ENCODE results near the gene RHOA. TPM values are rescaled to one million over a fixed set of nuclear protein-coding genes. Genes with fewer than 3 reads are reported as not detected.

RHOA gene
- total and polyA plus RNA-seq, 10 of the 15 experiments (the other 5 are each of a cell fraction or from before 2014, with no cell fraction given): 246 to 1,049 (median 515) TPM

DNA sequence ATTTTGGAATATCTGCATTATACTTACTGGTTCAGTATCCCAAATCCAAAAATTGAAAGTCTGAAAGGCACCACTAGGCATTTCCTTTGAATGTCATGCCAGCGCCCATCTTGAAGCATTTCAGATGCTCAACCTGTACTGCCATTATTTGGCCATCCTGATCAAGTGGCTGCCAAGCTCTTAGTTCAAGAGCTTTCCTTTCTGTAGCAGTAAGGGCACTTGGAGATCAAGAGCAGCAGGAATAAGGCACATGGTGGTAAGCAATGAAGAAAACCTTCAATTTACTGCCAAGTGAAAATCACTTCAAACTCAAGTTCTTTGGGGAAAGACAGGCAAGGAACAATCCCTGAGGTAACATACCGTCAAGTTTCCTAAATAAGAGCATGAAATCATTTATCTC lies 10.0 kb downstream of the RHOA start:
- RAD21 ChIA-PET (ENCODE audit: unreplicated experiment): no interaction called here
- Histone ChIP-seq H3K79me2 (ENCODE audit: control insufficient read depth, insufficient read depth, low read length) (peaks cover 90% of the 10 kb centered on the region), H3K4me3 (no peak overlapping the region), H3K36me3 (ENCODE audit: control insufficient read depth in 2 of 2, insufficient read depth in 2 of 2, low read length in 1 of 2) (peaks cover 6 to 8% of the 10 kb centered on the region in 2 experiments; a peak in 3 of 4 replicates), H2AFZ (ENCODE audit: control insufficient read depth, low read depth, low read length) (no peak overlapping the region), H3K4me1 (ENCODE audit: control insufficient read depth, insufficient read depth, low read length) (peaks cover 17% of the 10 kb centered on the region), H3K27ac (ENCODE audit: control insufficient read depth, insufficient read depth) (no peak overlapping the region), H3K9me3 (replicated peaks; ENCODE audit: control insufficient read depth, insufficient read depth, low read length) (no peaks in the 10 kb centered on the region; the same call in 2 of the 3 replicates), H4K20me1 (ENCODE audit: control insufficient read depth, insufficient read depth) (peaks cover 14% of the 10 kb centered on the region), H3K9ac (ENCODE audit: control insufficient read depth, insufficient read depth, low read length) (no peak overlapping the region), H3K4me2 (ENCODE audit: control insufficient read depth, insufficient read depth) (no peak overlapping the region), H3K27me3 (replicated peaks in 1 of 2; ENCODE audit: control insufficient read depth in 2 of 2, insufficient read depth in 2 of 2, low read length in 1 of 2) (no peaks in the 10 kb centered on the region)
- SMC1A ChIA-PET (ENCODE audit: uncharacterized antibody, unreplicated experiment): interaction anchor here (0.7 kb wide), 1 partner anchor 15 kb away, joined by 3 read pairs; no protein-coding TSS in a partner anchor
- POLR2A ChIA-PET: interaction anchor here (1.2 kb wide), 1 partner anchor 10 kb away, joined by 3 read pairs; no protein-coding TSS in a partner anchor
- CTCF ChIA-PET: interaction anchor here (2.4 kb wide), 1 partner anchor 62 kb away, joined by 9 read pairs; the partner anchor contains the start of gene USP4
- no TSS peak for BruUV-seq (replicated peaks)
- WGBS (ENCODE audit: insufficient coverage, insufficient replicate concordance, low lambda C conversion rate, missing lambda C conversion rate): 42% methylated on average over 2 of the region's 2 CpGs
- in situ Hi-C loops (cut with MboI) (no loop called here), intact Hi-C loops (cut with micrococcal nuclease; ENCODE audit: unreplicated experiment) (no loop called here)
- ATAC-seq (no peak), FAIRE-seq (no peak), DNase-seq (ENCODE audit: low read depth, low spot score) (no peak)
- no peak for TF ChIP-seq SPI1 (IDR thresholded peaks at IDR 0.05; ENCODE audit: borderline replicate concordance, insufficient read depth, low read depth, low read length)

DNA sequence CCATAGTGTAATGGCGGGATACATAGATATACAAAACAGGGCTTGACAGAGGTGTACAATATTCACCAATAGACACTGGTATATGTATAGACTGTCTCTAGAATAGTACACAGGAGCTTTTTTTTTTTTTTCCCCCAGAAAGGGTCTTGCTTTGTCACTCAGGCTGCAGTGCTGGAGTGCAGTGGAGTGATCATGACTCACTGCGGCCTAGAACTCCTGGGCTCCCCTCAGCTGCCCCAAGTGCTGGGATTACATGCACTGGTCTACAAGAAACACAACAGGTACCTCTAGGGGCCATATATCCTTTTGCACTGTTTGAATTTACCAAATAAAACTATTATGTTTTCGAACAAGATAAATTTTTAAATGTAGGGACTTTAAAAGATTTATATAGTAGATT lies 12.3 kb downstream of the RHOA start:
- POLR2A ChIA-PET: interaction anchor here (0.6 to 0.7 kb wide), 3 partner anchors 55 to 213 kb away, joined by 3 read pairs; no protein-coding TSS in a partner anchor
- H3K4me3 ChIP-seq: no peak overlapping the region
- intact Hi-C loops (cut with micrococcal nuclease; ENCODE audit: unreplicated experiment): no loop called here
- no peak overlapping the region for H3K4me2 ChIP-seq (ENCODE audit: control insufficient read depth, insufficient read depth)
- no peak overlapping the region for H3K9ac ChIP-seq (ENCODE audit: control insufficient read depth, insufficient read depth, low read length)
- no TSS peak for BruUV-seq (replicated peaks)
- CTCF ChIA-PET: no interaction called here
- H3K4me1 ChIP-seq (ENCODE audit: control insufficient read depth, insufficient read depth, low read length): peaks cover 14% of the 10 kb centered on the region
- peaks cover 6 to 13% of the 10 kb centered on the region in 2 experiments; a peak in 3 of 4 replicates for H3K36me3 ChIP-seq (ENCODE audit: control insufficient read depth in 2 of 2, insufficient read depth in 2 of 2, low read length in 1 of 2)
- H3K27ac ChIP-seq (ENCODE audit: control insufficient read depth, insufficient read depth): no peak overlapping the region
- 99% methylated on average over 3 of the region's 3 CpGs for WGBS (ENCODE audit: insufficient coverage, insufficient replicate concordance, low lambda C conversion rate, missing lambda C conversion rate)
- H3K9me3 ChIP-seq (replicated peaks; ENCODE audit: control insufficient read depth, insufficient read depth, low read length): no peaks in the 10 kb centered on the region; the same call in 2 of the 3 replicates
- no peak overlapping the region for H2AFZ ChIP-seq (ENCODE audit: control insufficient read depth, low read depth, low read length)
- SMC1A ChIA-PET (ENCODE audit: uncharacterized antibody, unreplicated experiment): interaction anchor here (1.7 kb wide), 1 partner anchor 16 kb away, joined by 4 read pairs; no protein-coding TSS in a partner anchor
- ATAC-seq (no peak), FAIRE-seq (no peak), DNase-seq (ENCODE audit: low read depth, low spot score) (no peak)
- RAD21 ChIA-PET (ENCODE audit: unreplicated experiment): no interaction called here
- H4K20me1 ChIP-seq (ENCODE audit: control insufficient read depth, insufficient read depth): peaks cover 4% of the 10 kb centered on the region
- in situ Hi-C loops (cut with MboI): no loop called here
- no peaks in the 10 kb centered on the region for H3K27me3 ChIP-seq (replicated peaks in 1 of 2; ENCODE audit: control insufficient read depth in 2 of 2, insufficient read depth in 2 of 2, low read length in 1 of 2)
- no peak for TF ChIP-seq SPI1 (IDR thresholded peaks at IDR 0.05; ENCODE audit: borderline replicate concordance, insufficient read depth, low read depth, low read length)
- TF ChIP-seq IKZF1 (conservative IDR thresholded peaks at IDR 0.05): no peak
- TF ChIP-seq ZNF384 (IDR thresholded peaks at IDR 0.05; ENCODE audit: borderline replicate concordance, low read depth, low read length): no peak
- TF ChIP-seq SMC3 (IDR thresholded peaks at IDR 0.05; ENCODE audit: borderline replicate concordance, low read length): no peak
- no peak for TF ChIP-seq SMAD1 (IDR thresholded peaks at IDR 0.05; ENCODE audit: low read depth, partially characterized antibody)
- no peak for TF ChIP-seq YBX1 (IDR thresholded peaks at IDR 0.05)
- no peak for TF ChIP-seq RFX5 (IDR thresholded peaks at IDR 0.05; ENCODE audit: low read depth, low read length)
- no peak for TF ChIP-seq MTA3 (IDR thresholded peaks at IDR 0.05; ENCODE audit: borderline replicate concordance, low read length)
- TF ChIP-seq, protein P1, sequence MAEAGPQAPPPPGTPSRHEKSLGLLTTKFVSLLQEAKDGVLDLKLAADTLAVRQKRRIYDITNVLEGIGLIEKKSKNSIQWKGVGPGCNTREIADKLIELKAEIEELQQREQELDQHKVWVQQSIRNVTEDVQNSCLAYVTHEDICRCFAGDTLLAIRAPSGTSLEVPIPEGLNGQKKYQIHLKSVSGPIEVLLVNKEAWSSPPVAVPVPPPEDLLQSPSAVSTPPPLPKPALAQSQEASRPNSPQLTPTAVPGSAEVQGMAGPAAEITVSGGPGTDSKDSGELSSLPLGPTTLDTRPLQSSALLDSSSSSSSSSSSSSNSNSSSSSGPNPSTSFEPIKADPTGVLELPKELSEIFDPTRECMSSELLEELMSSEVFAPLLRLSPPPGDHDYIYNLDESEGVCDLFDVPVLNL (IDR thresholded peaks at IDR 0.05; ENCODE audit: low read depth, low read length): no peak
- no peak for TF ChIP-seq BMI1 (IDR thresholded peaks at IDR 0.05; ENCODE audit: borderline replicate concordance)
- H3K79me2 ChIP-seq (ENCODE audit: control insufficient read depth, insufficient read depth, low read length): peaks cover 86% of the 10 kb centered on the region
